Gastrocnemius medialis (tissue), 4 donors: ENCODE measurements around the gene LSAMP. TPM values are rescaled to one million over a fixed set of nuclear protein-coding genes. Genes with fewer than 3 reads are reported as not detected.
"Not testable (repeated sequence)": the region's sequence is repeated elsewhere in the genome, so short reads cannot be mapped to it uniquely, and the experiment has no call there.

Experiments used
- ATAC-seq, 2 donors: fragments of 150-250 bp; one replicate each; pipeline ENCODE4 v1.9.1; 2016
- DNase-seq, 2 donors: peaks; one replicate each; pipeline ENCODE4 v3.0.0-alpha.2; 2019
- H3K27ac ChIP-seq, 4 donors: fragments of 200-600 bp; sonication (generic); 1 replicate in 1 of 4; 2 replicates in 3 of 4; pipeline ENCODE4 v1.5.1; 2016 to 2018; ENCODE audit warnings: mild to moderate bottlenecking in 2 of 4, moderate library complexity in 1 of 4
- H3K27me3 ChIP-seq, 3 donors: fragments of 200-600 bp; sonication (generic) in 2 of 3; 1 replicate in 1 of 3; 2 replicates in 2 of 3; pipeline versions ENCODE4 v1.5.1 to v1.6.0; 2016 to 2019; ENCODE audit warnings: mild to moderate bottlenecking in 1 of 3, moderate library complexity in 1 of 3
- H3K36me3 ChIP-seq, 2 donors: fragments of 200-600 bp; sonication (generic) in 1 of 2; one replicate each; pipeline ENCODE4 v1.5.1; 2017 to 2018
- H3K4me1 ChIP-seq, 2 donors: fragments of 200-600 bp; sonication (generic) in 1 of 2; one replicate each; pipeline ENCODE4 v1.5.1; 2016 to 2017; ENCODE audit warnings: mild to moderate bottlenecking in 2 of 2
- H3K4me3 ChIP-seq, 4 donors: fragments of 200-600 bp; sonication (generic) in 3 of 4; 1 replicate in 1 of 4; 2 replicates in 3 of 4; pipeline ENCODE4 v1.5.1; 2016 to 2019; ENCODE audit warnings: mild to moderate bottlenecking in 2 of 4
- H3K9me3 ChIP-seq, 3 donors: fragments of 200-600 bp; sonication (generic) in 2 of 3; 1 replicate in 1 of 3; 2 replicates in 2 of 3; pipeline ENCODE4 v1.5.1; 2016 to 2019
- POLR2A ChIP-seq, 2 donors: fragments of 450-650 bp; IDR thresholded peaks; one replicate each; pipeline ENCODE4 v1.6.1; 2017; ENCODE audit warnings: antibody characterized with exemption in 2 of 2, mild to moderate bottlenecking in 2 of 2, moderate library complexity in 2 of 2
- in situ Hi-C, 4 donors: fragments of 200-750 bp; cut with MboI; loops; one replicate each; pipeline versions ENCODE4 v1.15.0 to v1.8.0; 2017; ENCODE audit warnings: low sequenced_read_pairs in 4 of 4
- intact Hi-C: fragments of 100-400 bp; cut with DNase I; formaldehyde crosslinking; loops from one replicate; pipeline ENCODE4 v1.15.1; 2023; ENCODE audit warnings: low total_unique reads
- total RNA-seq, 4 donors: library from RNA; depleted of rRNA; stranded (reverse); fragments of >200 nt; gene quantifications; one replicate each; pipeline versions ENCODE4 v1.1.0 to v1.2.3, GENCODE V29; 2016
- TF ChIP-seq, protein P1 (sequence below), 5 experiments: fragments of 450-650 bp in 3 of 5; fragments of 200-600 bp in 2 of 5; sonication (generic) in 2 of 5; IDR thresholded peaks in 4 of 5; conservative IDR thresholded peaks in 1 of 5; 1 replicate in 4 of 5; 2 replicates in 1 of 5; pipeline ENCODE4 v1.5.1; 2016 to 2019; ENCODE audit warnings: antibody characterized with exemption in 5 of 5, mild to moderate bottlenecking in 3 of 5, moderate library complexity in 3 of 5

Gene LSAMP
- total RNA-seq, 4 donors from 2014 or later, result 0.07 to 0.10 TPM; not detected in 2

GRCh38 chr3:116216761-116217160 is 228.5 kb downstream of the LSAMP start:
- Histone ChIP-seq H3K27ac (no peak overlapping the region), H3K4me1 (no peaks in the 10 kb centered on the region), H3K4me3 (no peak overlapping the region), H3K27me3 (no peaks in the 10 kb centered on the region), H3K9me3 (no peaks in the 10 kb centered on the region), H3K36me3 (no peaks in the 10 kb centered on the region)
- no peak for ATAC-seq
- intact Hi-C loops (no loop called here), in situ Hi-C loops (no loop called here)
- no peak for TF ChIP-seq POLR2A (IDR thresholded peaks at IDR 0.05)
- TF ChIP-seq, protein P1, sequence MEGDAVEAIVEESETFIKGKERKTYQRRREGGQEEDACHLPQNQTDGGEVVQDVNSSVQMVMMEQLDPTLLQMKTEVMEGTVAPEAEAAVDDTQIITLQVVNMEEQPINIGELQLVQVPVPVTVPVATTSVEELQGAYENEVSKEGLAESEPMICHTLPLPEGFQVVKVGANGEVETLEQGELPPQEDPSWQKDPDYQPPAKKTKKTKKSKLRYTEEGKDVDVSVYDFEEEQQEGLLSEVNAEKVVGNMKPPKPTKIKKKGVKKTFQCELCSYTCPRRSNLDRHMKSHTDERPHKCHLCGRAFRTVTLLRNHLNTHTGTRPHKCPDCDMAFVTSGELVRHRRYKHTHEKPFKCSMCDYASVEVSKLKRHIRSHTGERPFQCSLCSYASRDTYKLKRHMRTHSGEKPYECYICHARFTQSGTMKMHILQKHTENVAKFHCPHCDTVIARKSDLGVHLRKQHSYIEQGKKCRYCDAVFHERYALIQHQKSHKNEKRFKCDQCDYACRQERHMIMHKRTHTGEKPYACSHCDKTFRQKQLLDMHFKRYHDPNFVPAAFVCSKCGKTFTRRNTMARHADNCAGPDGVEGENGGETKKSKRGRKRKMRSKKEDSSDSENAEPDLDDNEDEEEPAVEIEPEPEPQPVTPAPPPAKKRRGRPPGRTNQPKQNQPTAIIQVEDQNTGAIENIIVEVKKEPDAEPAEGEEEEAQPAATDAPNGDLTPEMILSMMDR (IDR thresholded peaks at IDR 0.05 in 4 of 5, conservative IDR thresholded peaks at IDR 0.05 in 1 of 5), result no peak
- DNase-seq, result no peak

DNA sequence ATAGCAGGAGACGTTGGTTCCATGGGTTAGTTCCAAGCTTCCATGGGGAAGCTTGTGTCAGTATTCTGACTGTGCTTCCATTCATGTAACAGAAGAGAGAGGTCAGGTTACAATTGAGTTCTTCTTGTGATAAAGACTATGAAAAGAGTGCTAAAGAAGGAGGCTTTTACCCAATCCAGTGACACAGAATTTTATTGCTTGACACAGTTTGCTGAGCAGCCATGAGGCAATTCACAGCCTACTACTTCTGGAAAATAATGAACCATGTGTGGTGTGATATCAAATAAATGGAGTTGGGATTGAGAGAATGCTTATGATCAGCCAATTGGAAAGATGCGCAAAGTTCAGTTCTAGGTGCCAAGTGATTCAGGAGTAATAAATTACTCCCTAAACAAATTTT is 233.4 kb downstream of the LSAMP start:
- H3K27ac ChIP-seq, result no peak overlapping the region
- no peak for ATAC-seq
- DNase-seq, result no peak
- in situ Hi-C loops (no loop called here), intact Hi-C loops (no loop called here)
- TF ChIP-seq POLR2A (IDR thresholded peaks at IDR 0.05), result no peak
- TF ChIP-seq, protein P1 (IDR thresholded peaks at IDR 0.05 in 4 of 5, conservative IDR thresholded peaks at IDR 0.05 in 1 of 5), result no peak
- no peaks in the 10 kb centered on the region for H3K4me1 ChIP-seq
- no peaks in the 10 kb centered on the region for H3K9me3 ChIP-seq
- no peaks in the 10 kb centered on the region for H3K27me3 ChIP-seq
- no peaks in the 10 kb centered on the region for H3K36me3 ChIP-seq
- no peak overlapping the region for H3K4me3 ChIP-seq

DNA sequence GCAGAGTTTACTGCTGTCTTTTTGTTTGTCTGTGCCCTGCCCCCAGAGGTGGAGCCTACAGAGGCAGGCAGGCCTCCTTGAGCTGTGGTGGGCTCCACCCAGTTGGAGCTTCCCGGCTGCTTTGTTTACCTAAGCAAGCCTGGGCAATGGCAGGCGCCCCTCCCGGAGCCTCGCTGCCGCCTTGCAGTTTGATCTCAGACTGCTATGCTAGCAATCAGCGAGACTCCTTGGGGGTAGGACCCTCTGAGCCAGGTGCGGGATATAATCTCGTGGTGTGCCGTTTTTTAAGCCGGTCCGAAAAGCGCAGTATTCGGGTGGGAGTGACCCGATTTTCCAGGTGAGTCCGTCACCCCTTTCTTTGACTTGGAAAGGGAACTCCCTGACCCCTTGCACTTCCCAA is 236.5 kb downstream of the LSAMP start:
- DNase-seq, H3K27ac ChIP-seq, ATAC-seq, intact Hi-C loops, H3K36me3 ChIP-seq, H3K27me3 ChIP-seq, H3K4me1 ChIP-seq, H3K9me3 ChIP-seq, in situ Hi-C loops, H3K4me3 ChIP-seq: not testable (repeated sequence)

DNA sequence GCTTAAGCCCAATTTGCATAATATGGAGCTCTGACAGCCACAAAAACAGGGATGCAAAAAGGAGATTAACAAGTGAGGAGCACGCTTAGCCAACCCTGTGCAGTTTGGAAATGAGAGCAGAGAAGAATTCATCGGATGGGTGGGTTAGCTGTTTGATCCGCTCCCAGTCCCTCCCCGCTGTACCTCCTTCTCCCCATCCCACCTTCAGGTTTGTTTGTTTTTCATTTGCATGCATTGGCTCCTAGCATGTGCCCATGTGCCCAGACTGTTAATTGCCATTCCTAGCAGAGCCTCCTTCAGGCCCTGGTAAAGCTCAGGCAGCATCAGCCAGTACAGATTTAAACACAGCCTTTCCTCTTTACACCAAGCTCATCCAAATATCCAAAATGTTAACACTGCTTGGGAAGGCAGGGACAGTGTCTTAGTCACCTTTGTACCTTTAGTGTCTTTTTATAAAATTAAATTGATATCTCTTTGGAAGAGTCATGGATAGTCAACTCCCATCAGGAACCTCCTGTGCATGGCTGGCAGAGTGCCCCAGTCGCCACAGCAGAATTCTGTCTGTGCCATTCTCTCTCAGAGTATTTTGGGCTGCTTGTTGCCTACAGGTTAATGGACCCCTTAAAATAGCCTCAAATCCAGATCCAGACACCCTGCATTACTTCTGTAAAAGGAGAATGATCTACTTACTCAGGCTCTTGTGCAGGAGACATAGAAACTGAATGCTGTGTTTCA is 244.2 kb downstream of the LSAMP start:
- Histone ChIP-seq H3K9me3 (no peaks in the 10 kb centered on the region), H3K27ac (no peak overlapping the region), H3K36me3 (no peaks in the 10 kb centered on the region), H3K4me3 (no peak overlapping the region), H3K27me3 (no peaks in the 10 kb centered on the region), H3K4me1 (no peaks in the 10 kb centered on the region)
- in situ Hi-C loops (no loop called here), intact Hi-C loops (no loop called here)
- TF ChIP-seq, protein P1 (IDR thresholded peaks at IDR 0.05 in 4 of 5, conservative IDR thresholded peaks at IDR 0.05 in 1 of 5), result no peak
- TF ChIP-seq POLR2A (IDR thresholded peaks at IDR 0.05), result no peak
- DNase-seq (no peak), ATAC-seq (no peak)

- no peaks in the 10 kb centered on the region for H3K27me3 ChIP-seq
- TF ChIP-seq, protein P1 (IDR thresholded peaks at IDR 0.05 in 4 of 5, conservative IDR thresholded peaks at IDR 0.05 in 1 of 5), result no peak
- no peak for TF ChIP-seq POLR2A (IDR thresholded peaks at IDR 0.05)
- ATAC-seq, result no peak
- no peaks in the 10 kb centered on the region for H3K4me1 ChIP-seq
- intact Hi-C loops, result no loop called here
- in situ Hi-C loops, result no loop called here
- no peaks in the 10 kb centered on the region for H3K36me3 ChIP-seq
- no peak for DNase-seq
- H3K27ac ChIP-seq, result no peak overlapping the region
- H3K4me3 ChIP-seq, result no peak overlapping the region
- H3K9me3 ChIP-seq, result no peaks in the 10 kb centered on the region
These were observed 246.2 kb downstream of the LSAMP start for GRCh38 chr3:116199063-116199462.
